ENCODE results near the gene RPL22.
A peak's percentile ranks its signal among the peaks of the same experiment; 100 is the strongest.
"Not testable (repeated sequence)": the region's sequence is repeated elsewhere in the genome, so short reads cannot be mapped to it uniquely, and the experiment has no call there.

RPL22 gene

DNA sequence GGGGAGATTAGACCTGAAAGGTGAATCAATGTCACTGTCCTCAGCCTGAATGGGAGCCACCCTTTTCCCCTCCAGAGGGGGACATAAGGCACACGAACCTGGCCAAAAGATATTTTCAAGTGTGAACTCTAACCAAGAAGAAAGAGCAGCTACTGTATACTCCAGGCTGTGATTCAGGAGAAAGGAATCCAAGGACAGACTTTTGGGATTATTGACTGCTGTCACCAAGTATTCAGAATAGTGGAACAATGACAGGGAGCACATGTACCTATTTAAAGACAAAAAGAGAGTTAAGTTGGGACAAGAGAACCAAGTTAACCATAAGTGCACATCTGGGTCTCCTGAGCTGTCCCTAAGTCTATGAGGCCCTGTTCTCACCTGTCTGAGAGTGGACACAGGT is 34.0 kb upstream of the RPL22 start:
- no peak for DNase-seq

GRCh38 chr1:6225651-6226050 is 26.3 kb upstream of the RPL22 start:
- DNase-seq, result no peak

DNA sequence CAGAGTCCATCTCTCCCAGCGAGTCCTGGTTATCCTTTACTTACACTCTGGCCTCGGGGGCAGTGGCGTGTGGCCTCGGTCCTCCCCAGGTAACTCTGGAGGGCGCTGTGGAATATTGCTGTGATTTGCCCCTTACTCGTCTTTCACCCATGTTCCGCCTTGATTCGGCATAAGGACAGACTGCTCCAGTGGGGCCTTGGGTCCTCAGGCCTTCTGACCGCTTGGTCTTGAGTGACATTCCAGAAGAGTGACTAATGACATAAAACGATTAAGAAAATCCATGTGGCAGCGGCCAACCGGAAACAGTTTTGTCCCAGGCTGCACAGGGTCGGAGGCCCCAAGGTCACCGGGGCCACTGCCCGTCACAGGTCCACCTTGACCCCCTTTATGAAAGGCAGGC is 25.3 kb upstream of the RPL22 start:
- DNase-seq, result no peak

- DNase-seq, result no peak
Measured at GRCh38 chr1:6223617-6224016, 24.2 kb upstream of the RPL22 start.

DNA sequence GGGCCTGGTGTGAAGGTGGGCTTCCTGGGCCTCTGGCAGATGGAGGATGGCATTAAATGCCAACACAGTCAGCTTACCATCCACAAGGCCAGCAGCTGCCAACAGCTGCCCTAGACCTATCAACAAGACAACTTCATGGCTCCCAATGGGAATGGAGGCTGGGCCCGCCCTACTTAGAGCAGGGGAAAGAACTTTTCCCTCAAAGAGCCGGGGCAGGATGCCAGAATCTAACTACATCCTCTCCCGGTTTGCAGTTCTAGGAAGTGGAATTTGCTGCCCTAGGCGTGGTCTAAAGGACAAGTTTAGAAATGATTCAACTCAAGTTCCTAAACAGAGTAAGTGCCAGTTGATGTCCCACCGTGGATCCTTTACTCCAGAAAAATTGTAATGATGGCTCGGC is 23.2 kb upstream of the RPL22 start:
- DNase-seq, result no peak

GRCh38 chr1:6221210-6221784 is 21.9 kb upstream of the RPL22 start:
- DNase-seq, result no peak

DNA sequence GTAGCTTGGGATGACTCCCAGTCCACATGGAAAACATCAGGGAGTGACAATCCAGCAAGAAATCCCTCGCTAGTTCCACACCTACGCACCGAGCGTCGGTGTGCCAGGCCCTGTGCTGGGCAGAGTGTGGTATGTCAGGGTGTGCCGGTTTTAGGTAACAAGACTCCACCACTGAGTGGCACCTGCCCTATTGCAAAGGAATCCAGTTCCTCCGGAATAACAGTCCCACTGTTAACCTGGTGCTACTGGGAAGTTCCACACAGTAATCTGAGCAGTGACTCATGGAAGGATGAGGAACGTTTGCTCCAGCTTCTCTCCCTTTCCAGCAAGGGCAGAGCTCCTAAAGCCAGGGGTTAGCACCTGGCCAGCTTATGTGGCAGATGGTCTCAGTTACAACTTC is 20.8 kb upstream of the RPL22 start:
- DNase-seq, result no peak

GRCh38 chr1:6219641-6220040 is 20.2 kb upstream of the RPL22 start:
- DNase-seq, result not testable (repeated sequence)

DNA sequence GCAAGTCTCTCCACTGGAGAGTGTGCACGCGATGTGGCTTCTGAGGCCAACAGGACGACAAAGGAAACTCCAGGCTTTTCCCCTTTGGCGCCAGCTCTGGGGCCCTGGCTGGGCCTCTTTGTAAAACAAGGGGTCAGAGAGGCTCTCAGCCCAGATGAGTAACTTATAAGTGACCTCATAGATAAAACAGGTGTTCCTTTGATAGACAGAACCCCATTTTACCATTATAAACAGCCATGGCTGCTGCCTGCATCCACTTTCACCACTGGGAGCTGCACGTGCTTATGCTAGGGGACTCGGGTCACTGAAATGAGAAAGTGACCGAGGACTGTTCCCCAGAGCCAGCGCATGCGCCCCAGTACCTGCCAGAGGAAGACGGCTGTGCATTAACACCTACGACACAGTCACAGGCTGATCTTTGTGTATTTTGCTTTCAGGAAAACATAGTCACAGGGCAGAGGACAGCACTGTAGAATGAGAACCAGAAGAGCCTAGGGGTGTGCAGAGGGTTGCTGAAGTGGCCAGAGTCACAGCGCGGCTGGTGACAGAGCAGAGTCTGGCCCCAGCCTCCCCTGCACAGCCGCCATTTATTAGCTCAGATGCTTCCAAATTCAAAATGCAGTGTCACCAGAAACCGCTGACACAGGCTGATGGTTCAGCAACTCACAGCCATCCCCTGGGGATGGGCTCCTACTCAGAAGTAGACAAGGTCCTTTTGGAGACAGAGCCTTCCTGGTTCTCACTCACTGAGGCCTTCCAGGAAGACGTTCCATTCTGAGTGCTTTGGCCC is 19.2 kb upstream of the RPL22 start:
- no peak for DNase-seq

GRCh38 chr1:6212193-6212959 is 13.0 kb upstream of the RPL22 start:
- no peak for DNase-seq

- DNase-seq, result no peak
Measured at GRCh38 chr1:6211731-6212130, 12.3 kb upstream of the RPL22 start.

DNA sequence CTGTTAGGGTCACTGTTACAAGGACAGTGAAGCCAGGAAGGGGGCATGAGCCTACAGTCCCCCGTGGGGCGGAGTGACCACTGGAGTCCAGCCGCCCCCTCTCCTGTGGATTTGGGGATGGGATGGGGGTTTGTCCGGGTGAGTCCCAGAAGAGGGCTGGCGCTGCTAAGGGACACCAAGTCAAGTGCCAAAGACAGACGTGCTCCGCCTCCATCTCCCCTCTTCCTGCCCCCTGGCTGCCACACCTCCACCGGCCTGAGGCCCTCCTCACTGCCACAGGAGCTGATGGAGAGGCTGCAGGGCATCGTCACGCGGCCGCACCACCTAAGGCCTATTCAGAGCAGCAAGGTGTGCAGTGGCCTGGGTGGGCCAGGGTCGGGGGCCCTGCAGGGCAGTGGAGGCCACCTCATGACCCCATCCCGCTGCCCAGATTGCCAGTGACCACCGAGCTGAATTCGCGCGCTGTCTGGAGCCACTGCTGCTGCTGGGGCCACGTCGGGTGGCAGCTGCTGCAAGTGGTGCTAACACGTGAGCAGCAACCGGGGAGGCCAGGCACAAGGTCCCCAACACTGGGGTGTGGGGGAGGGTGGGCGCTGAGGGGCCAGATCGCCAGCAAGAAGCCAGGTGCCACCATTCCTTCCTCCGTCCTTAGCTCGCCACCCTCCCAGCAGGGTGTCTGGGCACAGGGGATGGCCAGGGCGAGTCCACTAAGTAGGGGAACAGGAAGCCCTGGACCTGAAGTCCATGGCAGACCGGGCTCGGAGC is 11.4 kb upstream of the RPL22 start:
- no peak for DNase-seq

GRCh38 chr1:6209661-6210580 is 10.5 kb upstream of the RPL22 start:
- DNase-seq, result no peak

DNA sequence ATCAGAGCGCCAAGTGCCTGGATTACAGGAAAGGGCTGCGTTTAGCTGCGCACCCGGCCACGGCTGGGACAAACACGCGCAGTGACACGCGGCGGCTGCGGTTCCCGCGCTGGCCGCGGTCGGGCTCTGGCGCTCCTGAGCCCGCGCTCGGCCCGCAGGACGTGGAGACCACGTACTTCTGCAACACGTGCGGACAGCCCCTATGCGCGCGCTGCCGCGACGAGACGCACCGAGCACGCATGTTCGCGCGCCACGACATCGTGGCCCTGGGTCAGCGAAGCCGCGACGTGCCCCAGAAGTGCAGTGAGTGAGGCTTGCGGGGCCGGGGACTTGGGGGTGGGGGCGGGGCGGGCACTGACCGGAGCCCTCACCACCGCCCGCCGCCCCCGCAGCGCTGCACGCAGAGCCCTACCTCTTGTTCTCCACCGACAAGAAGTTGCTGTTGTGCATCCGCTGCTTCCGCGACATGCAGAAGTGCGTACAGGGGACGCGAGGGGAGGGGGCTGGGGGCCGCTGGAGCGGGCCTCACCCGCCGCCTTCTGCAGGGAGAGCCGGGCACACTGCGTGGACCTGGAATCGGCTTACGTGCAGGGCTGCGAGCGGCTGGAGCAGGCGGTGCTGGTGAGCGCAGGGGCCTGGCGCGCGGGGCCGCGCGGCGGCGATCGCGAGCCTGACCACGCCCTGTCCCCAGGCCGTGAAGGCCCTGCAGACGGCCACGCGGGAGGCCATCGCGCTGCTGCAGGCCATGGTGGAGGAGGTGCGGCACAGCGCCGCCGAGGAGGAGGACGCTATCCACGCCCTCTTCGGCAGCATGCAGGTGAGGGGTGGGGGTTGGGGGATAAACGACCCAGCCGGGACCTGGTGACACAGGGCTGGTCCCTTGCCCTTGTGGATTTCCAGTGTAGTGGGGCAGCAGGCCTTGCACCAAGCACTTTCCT is 9.6 kb upstream of the RPL22 start:
- no peak for DNase-seq

GRCh38 chr1:6207921-6208320 is 8.5 kb upstream of the RPL22 start:
- DNase-seq, result no peak

GRCh38 chr1:6207075-6207885 is 7.9 kb upstream of the RPL22 start:
- no peak for DNase-seq

GRCh38 chr1:6206520-6206855 is 7.1 kb upstream of the RPL22 start:
- no peak for DNase-seq

GRCh38 chr1:6205849-6206519 is 6.6 kb upstream of the RPL22 start, which contains the start of gene RNF207:
Gene RNF207 (plus strand): TSS chr1:6206119. CDS start chr1:6206536, 417 bp downstream.
- DNase-seq, result peak; percentile 54

DNA sequence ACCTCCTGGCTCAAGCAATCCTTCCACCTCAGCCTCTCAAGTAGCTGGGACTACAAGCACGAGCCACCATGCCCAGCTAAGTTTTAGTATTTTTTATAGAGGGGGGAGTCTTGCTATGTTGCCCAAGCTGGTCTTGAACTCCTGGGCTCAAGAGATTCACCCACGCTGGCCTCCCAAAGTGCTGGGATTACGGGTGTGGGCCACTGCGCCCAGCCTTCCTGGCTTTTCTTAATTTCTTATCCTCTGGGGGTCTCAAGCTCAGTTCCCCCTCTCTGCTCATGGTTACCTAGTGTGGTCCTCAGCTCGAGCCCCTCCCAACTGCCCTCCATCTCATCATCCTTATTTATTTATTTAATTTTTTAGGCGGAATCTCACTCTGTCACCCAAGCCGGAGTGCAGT is 2.9 kb upstream of the RPL22 start:
- DNase-seq, result no peak
